SK-N-MC (cell line): ENCODE results near the gene ZNF536.

Source experiments
- DNase-seq: peaks from one replicate; pipeline ENCODE4 v3.0.0-alpha.2; 2011; ENCODE audit warnings: low read depth, low spot score
- H3K27ac ChIP-seq: fragments of 200-600 bp; sonication (generic); 2 replicates; pipeline ENCODE4 v1.5.1; 2016; ENCODE audit warnings: mixed run types
- H3K36me3 ChIP-seq: fragments of 200-600 bp; sonication (generic); 2 replicates; pipeline ENCODE4 v1.6.1; 2017; ENCODE audit warnings: antibody characterized with exemption, low read length, mixed read lengths; ENCODE audit not compliant: insufficient read depth
- H3K4me3 ChIP-seq: fragments of 200-600 bp; sonication (generic); 2 replicates; pipeline ENCODE4 v1.5.1; 2016
- H3K9ac ChIP-seq: fragments of 200-600 bp; sonication (generic); 2 replicates; pipeline ENCODE4 v1.8.0; 2017; ENCODE audit warnings: mixed run types, mixed read lengths; ENCODE audit not compliant: insufficient read length
- H3K9me3 ChIP-seq: fragments of 200-600 bp; sonication (generic); 2 replicates; pipeline ENCODE4 v1.6.1; 2017; ENCODE audit warnings: low read depth, mild to moderate bottlenecking, antibody characterized with exemption, low read length, moderate library complexity, mixed read lengths
- EZH2 ChIP-seq: fragments of 200-600 bp; sonication (generic); IDR thresholded peaks from one replicate; pipeline ENCODE4 v1.6.1; 2017; ENCODE audit warnings: antibody characterized with exemption
- FOXP2 ChIP-seq: optimal IDR thresholded peaks from 2 replicates; pipeline ENCODE3; 2011; ENCODE audit warnings: mild to moderate bottlenecking, moderate library complexity; ENCODE audit not compliant: insufficient read depth; ENCODE audit errors: extremely low read length, control extremely low read depth
- POLR2AphosphoS5 ChIP-seq: IDR thresholded peaks from 2 replicates; pipeline ENCODE4 v1.6.1; 2012; ENCODE audit warnings: mild to moderate bottlenecking, low read depth, low read length, borderline replicate concordance

The ZNF536 gene

GRCh38 chr19:30330266-30330665 lies 41.9 kb upstream of the ZNF536 start:
- Histone ChIP-seq H3K4me3 (no peak overlapping the region), H3K9ac (no peak overlapping the region), H3K27ac (no peak overlapping the region), H3K36me3 (no peaks in the 10 kb centered on the region), H3K9me3 (no peaks in the 10 kb centered on the region)
- TF ChIP-seq POLR2AphosphoS5 (no peak), EZH2 (no peak), FOXP2 (no peak)
- DNase-seq, result no peak

- H3K36me3 ChIP-seq, result no peaks in the 10 kb centered on the region
- no peak overlapping the region for H3K9ac ChIP-seq
- no peak overlapping the region for H3K4me3 ChIP-seq
- TF ChIP-seq POLR2AphosphoS5 (no peak), FOXP2 (no peak), EZH2 (no peak)
- H3K9me3 ChIP-seq, result no peaks in the 10 kb centered on the region
- DNase-seq, result no peak
- H3K27ac ChIP-seq, result no peak overlapping the region
Observed at GRCh38 chr19:30332445-30333234, 39.5 kb upstream of the ZNF536 start.

- no peak for DNase-seq
- H3K36me3 ChIP-seq, result no peaks in the 10 kb centered on the region
- H3K4me3 ChIP-seq, result no peak overlapping the region
- H3K9me3 ChIP-seq, result no peaks in the 10 kb centered on the region
- no peak for TF ChIP-seq POLR2AphosphoS5
- no peak for TF ChIP-seq EZH2
- TF ChIP-seq FOXP2, result no peak
- no peak overlapping the region for H3K27ac ChIP-seq
- H3K9ac ChIP-seq, result no peak overlapping the region
Observed at GRCh38 chr19:30333291-30334065, 38.7 kb upstream of the ZNF536 start.

- TF ChIP-seq POLR2AphosphoS5 (no peak), FOXP2 (no peak), EZH2 (no peak)
- Histone ChIP-seq H3K27ac (no peak overlapping the region), H3K4me3 (no peak overlapping the region), H3K9me3 (no peaks in the 10 kb centered on the region), H3K36me3 (no peaks in the 10 kb centered on the region), H3K9ac (no peak overlapping the region)
- DNase-seq, result no peak
Observed at GRCh38 chr19:30334841-30335240, 37.3 kb upstream of the ZNF536 start.

- Histone ChIP-seq H3K4me3 (no peak overlapping the region), H3K27ac (no peak overlapping the region), H3K36me3 (no peaks in the 10 kb centered on the region), H3K9ac (no peak overlapping the region), H3K9me3 (no peaks in the 10 kb centered on the region)
- TF ChIP-seq EZH2 (no peak), POLR2AphosphoS5 (no peak), FOXP2 (no peak)
- DNase-seq, result no peak
Observed at GRCh38 chr19:30335306-30335886, 36.8 kb upstream of the ZNF536 start.

GRCh38 chr19:30336290-30336689 lies 35.9 kb upstream of the ZNF536 start:
- H3K9ac ChIP-seq, result no peak overlapping the region
- TF ChIP-seq FOXP2 (no peak), POLR2AphosphoS5 (no peak), EZH2 (no peak)
- H3K36me3 ChIP-seq, result no peaks in the 10 kb centered on the region
- H3K4me3 ChIP-seq, result no peak overlapping the region
- no peaks in the 10 kb centered on the region for H3K9me3 ChIP-seq
- no peak overlapping the region for H3K27ac ChIP-seq
- no peak for DNase-seq

GRCh38 chr19:30338041-30338456 lies 34.1 kb upstream of the ZNF536 start:
- no peak for DNase-seq
- no peaks in the 10 kb centered on the region for H3K9me3 ChIP-seq
- no peaks in the 10 kb centered on the region for H3K36me3 ChIP-seq
- no peak overlapping the region for H3K9ac ChIP-seq
- H3K4me3 ChIP-seq, result no peak overlapping the region
- no peak overlapping the region for H3K27ac ChIP-seq
- no peak for TF ChIP-seq FOXP2
- no peak for TF ChIP-seq EZH2
- TF ChIP-seq POLR2AphosphoS5, result no peak
